Activated CD4-positive, alpha-beta T cell treated with anti-CD3 and anti-CD28 coated beads for 36 hours (primary cell): Measurements from ENCODE around the gene GSTT2. TPM values are rescaled to one million over a fixed set of nuclear protein-coding genes. Genes with fewer than 3 reads are reported as not detected.

Experiments
- ATAC-seq: fragments of 200-7000 bp; cut with Tn5 transposase; one replicate; pipeline ENCODE4 v1.10.0; 2021; ENCODE audit warnings: mild to moderate bottlenecking, moderate library complexity
- CTCF ChIA-PET: fragments of 350-600 bp; sonication (Branson Sonifier 250); formaldehyde crosslinking; loops from one replicate; lab custom pipeline; 2021; ENCODE audit warnings: antibody characterized with exemption; lab: Charles Lee
- POLR2A ChIA-PET: fragments of 350-600 bp; sonication (Branson Sonifier 250); formaldehyde crosslinking; loops from one replicate; lab custom pipeline; 2021; ENCODE audit warnings: antibody characterized with exemption, inconsistent platforms; lab: Charles Lee
- DNase-seq: peaks from one replicate; pipeline ENCODE4 v3.0.0-alpha.2; 2020
- H3K27ac Mint-ChIP-seq: one replicate; pipeline ENCODE4 v1.8.0; 2021; ENCODE audit warnings: mixed read lengths
- H3K27me3 Mint-ChIP-seq: one replicate; pipeline ENCODE4 v1.8.0; 2021; ENCODE audit warnings: mixed read lengths
- H3K36me3 Mint-ChIP-seq: one replicate; pipeline ENCODE4 v1.8.0; 2021; ENCODE audit warnings: low read depth, mixed read lengths
- H3K4me1 Mint-ChIP-seq: one replicate; pipeline ENCODE4 v1.8.0; 2021; ENCODE audit warnings: mixed read lengths
- H3K4me3 Mint-ChIP-seq: one replicate; pipeline ENCODE4 v1.8.0; 2021; ENCODE audit warnings: mild to moderate bottlenecking, moderate library complexity, mixed read lengths
- H3K9me3 Mint-ChIP-seq: one replicate; pipeline ENCODE4 v1.8.0; 2021; ENCODE audit warnings: low read depth, mixed read lengths
- intact Hi-C, 2 experiments: fragments of 100-400 bp; cut with DNase I in 1 of 2; cut with micrococcal nuclease in 1 of 2; formaldehyde crosslinking; loops; one replicate each; pipeline versions ENCODE4 v1.14.2 to v1.15.1; 2022 to 2024; cut with DNase I, micrococcal nuclease
- total RNA-seq, 2 experiments: library from RNA; stranded (reverse); gene quantifications; one replicate each; pipeline ENCODE4 v1.2.3, GENCODE V29; 2021

The GSTT2 gene
- total RNA-seq, 2 experiments from 2014 or later, result not detected

GRCh38 chr22:24029304-24029703 is 49.4 kb downstream of the GSTT2 start:
- intact Hi-C loops, result no loop called here
- no peak for ATAC-seq
- DNase-seq, result no peak
- no peak overlapping the region for H3K4me3 Mint-ChIP-seq
- H3K9me3 Mint-ChIP-seq, result peaks cover 6% of the 10 kb centered on the region
- ChIA-PET POLR2A (no interaction called here), CTCF (interaction anchor here (0.9 to 1.3 kb wide), 3 partner anchors 8 to 77 kb away, joined by 3 read pairs; partner anchors contain the start of gene CABIN1)
- peaks cover 36% of the 10 kb centered on the region for H3K36me3 Mint-ChIP-seq
- H3K4me1 Mint-ChIP-seq, result peaks cover 48% of the 10 kb centered on the region
- H3K27ac Mint-ChIP-seq, result no peak overlapping the region
- no peaks in the 10 kb centered on the region for H3K27me3 Mint-ChIP-seq

- H3K9me3 Mint-ChIP-seq, result no peaks in the 10 kb centered on the region
- H3K4me3 Mint-ChIP-seq, result no peak overlapping the region
- CTCF ChIA-PET, result interaction anchor here (1.2 kb wide), 1 partner anchor 19 kb away, joined by 3 read pairs; the partner anchor contains the start of gene CABIN1
- ATAC-seq (no peak), DNase-seq (no peak)
- H3K27me3 Mint-ChIP-seq, result no peaks in the 10 kb centered on the region
- peaks cover 32% of the 10 kb centered on the region for H3K36me3 Mint-ChIP-seq
- no peak overlapping the region for H3K27ac Mint-ChIP-seq
- intact Hi-C loops, result no loop called here
- POLR2A ChIA-PET, result no interaction called here
- peaks cover 46% of the 10 kb centered on the region for H3K4me1 Mint-ChIP-seq
These were observed 50.3 kb downstream of the GSTT2 start for GRCh38 chr22:24030186-24030702.

Other genes with a start within 250 kb of the GSTT2 start
- gene ZNF70, start 229.0 kb upstream of the GSTT2 start, total RNA-seq, result 1 to 10 TPM; 1.6 to 1.7 TPM
- gene VPREB3, start 225.7 kb upstream of the GSTT2 start, total RNA-seq, result under 1 TPM in 1 of 2 experiments, not detected in 1; 0.80 TPM
- 1 to 10 TPM in 1 of 2 experiments, under 1 TPM in 1; 0.30 to 1.3 TPM for gene C22orf15, start 217.1 kb upstream of the GSTT2 start, total RNA-seq
- gene CHCHD10, start 212.2 kb upstream of the GSTT2 start, total RNA-seq, result 100 to 1,000 TPM; 131 to 134 TPM
- gene MMP11, start 207.3 kb upstream of the GSTT2 start, total RNA-seq, result 1 to 10 TPM in 1 of 2 experiments, under 1 TPM in 1; 0.32 to 1.1 TPM
- gene SMARCB1, start 193.2 kb upstream of the GSTT2 start, total RNA-seq, result 10 to 100 TPM; 78.2 to 95.2 TPM
- gene DERL3, start 141.1 kb upstream of the GSTT2 start, total RNA-seq, result 1 to 10 TPM; 5.2 to 5.7 TPM
- 1 to 10 TPM; 7.6 to 7.7 TPM for gene SLC2A11, start 122.3 kb upstream of the GSTT2 start, total RNA-seq
- gene MIF, start 85.8 kb upstream of the GSTT2 start, total RNA-seq, result 1,000 to 10,000 TPM; 1,478 to 1,739 TPM
- gene GSTT2B, start 18.9 kb upstream of the GSTT2 start, total RNA-seq, result not detected
- 1 to 10 TPM; 2.3 to 2.8 TPM for gene DDTL, start 13.2 kb upstream of the GSTT2 start, total RNA-seq
- gene DDT, start 5.7 kb upstream of the GSTT2 start, total RNA-seq, result 100 to 1,000 TPM in 1 of 2 experiments, 10 to 100 TPM in 1; 91.3 to 118 TPM
- gene GSTT4, start 25.3 kb downstream of the GSTT2 start, total RNA-seq, result not detected
- 100 to 1,000 TPM in 1 of 2 experiments, 10 to 100 TPM in 1; 95.9 to 102 TPM for gene CABIN1, start 31.2 kb downstream of the GSTT2 start, total RNA-seq
- gene SUSD2, start 201.4 kb downstream of the GSTT2 start, total RNA-seq, result under 1 TPM; 0.65 to 0.80 TPM